CD4-positive, alpha-beta T cell (primary cell): ENCODE measurements around the gene MINDY4B. TPM values are rescaled to one million over a fixed set of nuclear protein-coding genes. Genes with fewer than 3 reads are reported as not detected.
"Not testable (repeated sequence)": the region's sequence is repeated elsewhere in the genome, so short reads cannot be mapped to it uniquely, and the experiment has no call there.

Source experiments
- ATAC-seq: fragments of 200-7000 bp; cut with Tn5 transposase; one replicate; pipeline ENCODE4 v1.10.0; 2022; ENCODE audit warnings: mild to moderate bottlenecking; ENCODE audit not compliant: poor library complexity
- CTCF ChIA-PET: fragments of 350-600 bp; sonication (Branson Sonifier 250); formaldehyde crosslinking; loops from one replicate; lab custom pipeline; 2021; ENCODE audit warnings: antibody characterized with exemption, inconsistent platforms; lab: Charles Lee
- POLR2A ChIA-PET: fragments of 350-600 bp; sonication (Branson Sonifier 250); formaldehyde crosslinking; loops from one replicate; lab custom pipeline; 2021; ENCODE audit warnings: antibody characterized with exemption, inconsistent platforms; lab: Charles Lee
- DNase-seq, 14 experiments: peaks; one replicate each; pipeline ENCODE4 v3.0.0-alpha.2; 2013 to 2020; ENCODE audit warnings: mixed read lengths in 2 of 14
- H3K27ac ChIP-seq, 2 donors: one replicate each; pipeline versions ENCODE4 v1.5.1 to v1.7.0; 2013; ENCODE audit warnings: low read length in 2 of 2, low read depth in 1 of 2, mild to moderate bottlenecking in 1 of 2
- H3K27me3 ChIP-seq, 2 experiments: 1 replicate in 1 of 2; 2 replicates in 1 of 2; pipeline versions ENCODE4 v1.6.1 to v1.7.0; 2013; ENCODE audit warnings: low read length in 2 of 2, control low read depth in 1 of 2, mild to moderate bottlenecking in 1 of 2, moderate library complexity in 1 of 2; ENCODE audit not compliant: insufficient read depth in 2 of 2, control insufficient read depth in 1 of 2
- H3K36me3 ChIP-seq: one replicate; pipeline ENCODE4 v1.6.1; 2013; ENCODE audit warnings: low read length, control low read depth; ENCODE audit not compliant: insufficient read depth
- H3K4me1 ChIP-seq: one replicate; pipeline ENCODE4 v1.6.1; 2013; ENCODE audit warnings: low read length, control low read depth; ENCODE audit not compliant: insufficient read depth
- H3K4me3 ChIP-seq: one replicate; pipeline ENCODE4 v1.5.1; 2013; ENCODE audit warnings: mild to moderate bottlenecking, low read length, moderate library complexity
- H3K9me3 ChIP-seq, 2 experiments: 1 replicate in 1 of 2; 2 replicates in 1 of 2; pipeline versions ENCODE4 v1.6.1 to v1.7.0; 2013; ENCODE audit warnings: low read length in 2 of 2, mild to moderate bottlenecking in 2 of 2, control low read depth in 1 of 2, moderate library complexity in 1 of 2; ENCODE audit not compliant: control insufficient read depth in 1 of 2, insufficient read depth in 1 of 2
- H3K27ac Mint-ChIP-seq: one replicate; pipeline ENCODE4 v1.8.0; 2020; ENCODE audit warnings: mixed read lengths
- H3K27me3 Mint-ChIP-seq: one replicate; pipeline ENCODE4 v1.8.0; 2021; ENCODE audit warnings: mixed read lengths
- H3K36me3 Mint-ChIP-seq: one replicate; pipeline ENCODE4 v1.8.0; 2021; ENCODE audit warnings: low read depth, mixed read lengths
- H3K4me1 Mint-ChIP-seq: one replicate; pipeline ENCODE4 v1.8.0; 2021; ENCODE audit warnings: low read depth, mixed read lengths
- H3K4me3 Mint-ChIP-seq: one replicate; pipeline ENCODE4 v1.8.0; 2020; ENCODE audit warnings: mild to moderate bottlenecking, mixed read lengths
- H3K9me3 Mint-ChIP-seq: one replicate; pipeline ENCODE4 v1.8.0; 2020; ENCODE audit warnings: mixed read lengths
- CTCF ChIP-seq: fragments of 200-600 bp; IDR thresholded peaks from one replicate; pipeline ENCODE4 v1.8.0; 2022; ENCODE audit warnings: antibody characterized with exemption, mild to moderate bottlenecking
- intact Hi-C, 2 experiments: fragments of 100-400 bp; cut with DNase I in 1 of 2; cut with micrococcal nuclease in 1 of 2; formaldehyde crosslinking; loops; one replicate each; pipeline versions ENCODE4 v1.15.1 to v1.9.0; 2023 to 2025; cut with DNase I, micrococcal nuclease
- total RNA-seq, 174 experiments: library from RNA in 2 of 174; stranded (reverse) in 2 of 174; gene quantifications; one replicate each; pipeline ENCODE4 v1.2.3 and lab custom pipeline; 2021 to 2026

The MINDY4B gene
- total RNA-seq, 2 experiments from 2014 or later: not detected

- no peaks in the 10 kb centered on the region for H3K9me3 ChIP-seq
- Mint-ChIP-seq H3K27me3 (peaks cover 23% of the 10 kb centered on the region), H3K4me3 (no peak overlapping the region), H3K4me1 (peaks cover 4% of the 10 kb centered on the region), H3K36me3 (no peaks in the 10 kb centered on the region), H3K27ac (no peak overlapping the region), H3K9me3 (no peaks in the 10 kb centered on the region)
- ATAC-seq (no peak), DNase-seq (no peak)
- intact Hi-C loops: no loop called here
- ChIA-PET POLR2A (no interaction called here), CTCF (no interaction called here)
- H3K27ac ChIP-seq: no peak overlapping the region
- TF ChIP-seq CTCF: no peak
- H3K36me3 ChIP-seq: no peaks in the 10 kb centered on the region
- no peak overlapping the region for H3K4me3 ChIP-seq
- no peaks in the 10 kb centered on the region for H3K4me1 ChIP-seq
- no peaks in the 10 kb centered on the region for H3K27me3 ChIP-seq
These were observed 37.8 kb downstream of the MINDY4B start for GRCh38 chr3:150867434-150867833.

GRCh38 chr3:150863921-150864320 is 41.3 kb downstream of the MINDY4B start:
- H3K9me3 ChIP-seq, H3K4me1 ChIP-seq, H3K27ac ChIP-seq, ATAC-seq, POLR2A ChIA-PET, H3K36me3 Mint-ChIP-seq, H3K27ac Mint-ChIP-seq, H3K4me3 ChIP-seq, H3K4me3 Mint-ChIP-seq, DNase-seq, H3K27me3 ChIP-seq, H3K9me3 Mint-ChIP-seq, H3K36me3 ChIP-seq, H3K4me1 Mint-ChIP-seq: not testable (repeated sequence)
- intact Hi-C loops: loop anchor here in 1 of 2 experiments (2.0 kb wide), 2 partner anchors 77 to 335 kb away; no protein-coding TSS in a partner anchor
- peaks cover 23% of the 10 kb centered on the region for H3K27me3 Mint-ChIP-seq
- CTCF ChIA-PET: interaction anchor here (1.1 kb wide), 1 partner anchor 10 kb away, joined by 5 read pairs; no protein-coding TSS in a partner anchor

GRCh38 chr3:150861851-150862250 is 43.4 kb downstream of the MINDY4B start:
- Mint-ChIP-seq H3K9me3 (no peaks in the 10 kb centered on the region), H3K36me3 (no peaks in the 10 kb centered on the region), H3K4me1 (peaks cover 4% of the 10 kb centered on the region), H3K27me3 (peaks cover 18% of the 10 kb centered on the region), H3K27ac (no peak overlapping the region), H3K4me3 (no peak overlapping the region)
- no peak overlapping the region for H3K4me3 ChIP-seq
- H3K36me3 ChIP-seq: no peaks in the 10 kb centered on the region
- H3K27me3 ChIP-seq: no peaks in the 10 kb centered on the region
- ATAC-seq (no peak), DNase-seq (no peak)
- TF ChIP-seq CTCF: no peak
- POLR2A ChIA-PET: no interaction called here
- intact Hi-C loops: no loop called here
- H3K9me3 ChIP-seq: no peaks in the 10 kb centered on the region
- CTCF ChIA-PET: no interaction called here
- no peak overlapping the region for H3K27ac ChIP-seq
- no peaks in the 10 kb centered on the region for H3K4me1 ChIP-seq

- not testable (repeated sequence) for H3K4me3 Mint-ChIP-seq, H3K9me3 Mint-ChIP-seq, H3K27me3 Mint-ChIP-seq
These were observed 47.3 kb downstream of the MINDY4B start for GRCh38 chr3:150857936-150858335.

More at GRCh38 chr3:150857936-150858335, 47.3 kb downstream of the MINDY4B start:
- intact Hi-C loops, H3K9me3 ChIP-seq, H3K4me1 Mint-ChIP-seq, H3K27ac Mint-ChIP-seq, H3K27me3 ChIP-seq, POLR2A ChIA-PET, ATAC-seq, H3K36me3 ChIP-seq, H3K4me3 ChIP-seq, H3K4me1 ChIP-seq, DNase-seq, H3K27ac ChIP-seq, H3K36me3 Mint-ChIP-seq: not testable (repeated sequence)
- CTCF ChIA-PET: interaction anchor here (0.8 kb wide), 1 partner anchor 137 kb away, joined by 3 read pairs; no protein-coding TSS in a partner anchor
